HEK293 (cell line): ENCODE measurements around the gene ACADVL.

Experiments
- GFI1B ChIP-seq: fragments of 450-650 bp; formaldehyde crosslinking; IDR thresholded peaks from 2 replicates; pipeline ENCODE4 v1.5.1; 2016; ENCODE audit warnings: missing biosample characterization, missing genetic modification characterization
- GLIS1 ChIP-seq: fragments of 450-650 bp; formaldehyde crosslinking; IDR thresholded peaks from 2 replicates; pipeline ENCODE4 v1.5.1; 2016; ENCODE audit warnings: missing biosample characterization, missing genetic modification characterization
- GLIS2 ChIP-seq: fragments of 450-650 bp; formaldehyde crosslinking; IDR thresholded peaks from 2 replicates; pipeline ENCODE4 v1.5.1; 2016; ENCODE audit warnings: missing biosample characterization, missing genetic modification characterization
- MEIS1 ChIP-seq: sonication (generic); formaldehyde crosslinking; IDR thresholded peaks from 2 replicates; pipeline ENCODE4 v1.8.1; 2022; ENCODE audit warnings: missing genetic modification reagents, mild to moderate bottlenecking, borderline replicate concordance
- OSR2 ChIP-seq: fragments of 450-650 bp; formaldehyde crosslinking; IDR thresholded peaks from 2 replicates; pipeline ENCODE4 v1.5.1; 2016; ENCODE audit warnings: missing biosample characterization, missing genetic modification characterization
- PRDM1 ChIP-seq: fragments of 450-650 bp; formaldehyde crosslinking; IDR thresholded peaks from 2 replicates; pipeline ENCODE4; 2016; ENCODE audit warnings: missing biosample characterization, missing genetic modification characterization
- RBAK ChIP-seq: fragments of 450-650 bp; formaldehyde crosslinking; IDR thresholded peaks from 2 replicates; pipeline ENCODE4 v1.5.1; 2016; ENCODE audit warnings: missing biosample characterization, missing genetic modification characterization
- ZBTB48 ChIP-seq: fragments of 450-650 bp; formaldehyde crosslinking; IDR thresholded peaks from 2 replicates; pipeline ENCODE4 v1.5.1; 2016; ENCODE audit warnings: missing biosample characterization, missing genetic modification characterization
- ZNF157 ChIP-seq: fragments of 450-650 bp; formaldehyde crosslinking; IDR thresholded peaks from 2 replicates; pipeline ENCODE4 v1.5.1; 2016; ENCODE audit warnings: missing biosample characterization, missing genetic modification characterization
- ZNF2 ChIP-seq: fragments of 450-650 bp; formaldehyde crosslinking; IDR thresholded peaks from 2 replicates; pipeline ENCODE4 v1.5.1; 2016; ENCODE audit warnings: missing biosample characterization, missing genetic modification characterization
- ZNF202 ChIP-seq: fragments of 450-650 bp; formaldehyde crosslinking; IDR thresholded peaks from 2 replicates; pipeline ENCODE4 v1.5.1; 2016; ENCODE audit warnings: missing biosample characterization, missing genetic modification characterization, borderline replicate concordance
- ZNF23 ChIP-seq: fragments of 450-650 bp; formaldehyde crosslinking; IDR thresholded peaks from 2 replicates; pipeline ENCODE4 v1.5.1; 2016; ENCODE audit warnings: missing biosample characterization, missing genetic modification characterization, borderline replicate concordance
- ZNF274 ChIP-seq, 2 experiments: fragments of 200-500 bp in 1 of 2; fragments of 450-650 bp in 1 of 2; sonication (Bioruptor generic) in 1 of 2; formaldehyde crosslinking in 1 of 2; IDR thresholded peaks; 2 replicates each; pipeline versions ENCODE4 v1.5.1 to v1.6.1; 2014 to 2016; ENCODE audit warnings: borderline replicate concordance in 1 of 2, inconsistent platforms in 1 of 2, low read length in 1 of 2, missing biosample characterization in 1 of 2, missing genetic modification characterization in 1 of 2
- ZNF292 ChIP-seq: fragments of 450-650 bp; formaldehyde crosslinking; IDR thresholded peaks from 2 replicates; pipeline ENCODE4 v1.5.1; 2016; ENCODE audit warnings: low read depth, missing biosample characterization, missing genetic modification characterization, borderline replicate concordance
- ZNF302 ChIP-seq: fragments of 450-650 bp; formaldehyde crosslinking; IDR thresholded peaks from 2 replicates; pipeline ENCODE4 v1.5.1; 2016; ENCODE audit warnings: missing biosample characterization, missing genetic modification characterization, low read depth
- ZNF416 ChIP-seq: fragments of 450-650 bp; formaldehyde crosslinking; IDR thresholded peaks from 2 replicates; pipeline ENCODE4 v1.5.1; 2016; ENCODE audit warnings: missing biosample characterization, missing genetic modification characterization
- ZNF600 ChIP-seq: fragments of 450-650 bp; formaldehyde crosslinking; IDR thresholded peaks from 2 replicates; pipeline ENCODE4 v1.5.1; 2016; ENCODE audit warnings: missing biosample characterization, missing genetic modification characterization
- ZNF626 ChIP-seq: fragments of 450-650 bp; sonication (Bioruptor Pico); formaldehyde crosslinking; IDR thresholded peaks from 2 replicates; pipeline ENCODE4 v1.5.1; 2018; ENCODE audit warnings: missing biosample characterization, missing genetic modification characterization, inconsistent platforms
- ZNF837 ChIP-seq: fragments of 450-650 bp; formaldehyde crosslinking; IDR thresholded peaks from 2 replicates; pipeline ENCODE4 v1.5.1; 2016; ENCODE audit warnings: missing biosample characterization, missing genetic modification characterization
- ZNF843 ChIP-seq: fragments of 450-650 bp; formaldehyde crosslinking; IDR thresholded peaks from 2 replicates; pipeline ENCODE4 v1.5.1; 2016; ENCODE audit warnings: missing biosample characterization, missing genetic modification characterization
- TF ChIP-seq, protein P1 (sequence below): fragments of 450-650 bp; IDR thresholded peaks from 2 replicates; pipeline ENCODE4 v1.5.1; 2018; ENCODE audit warnings: missing biosample characterization, missing genetic modification characterization
- TF ChIP-seq, protein P2 (sequence below): fragments of 450-650 bp; formaldehyde crosslinking; IDR thresholded peaks from 2 replicates; pipeline ENCODE4 v1.5.1; 2016; ENCODE audit warnings: missing biosample characterization, missing genetic modification characterization
- TF ChIP-seq, protein P3 (sequence below): fragments of 450-650 bp; formaldehyde crosslinking; IDR thresholded peaks from 2 replicates; pipeline ENCODE4 v1.5.1; 2017; ENCODE audit warnings: missing biosample characterization, missing genetic modification characterization
- TF ChIP-seq, protein P4 (sequence below): fragments of 450-650 bp; formaldehyde crosslinking; IDR thresholded peaks from 2 replicates; pipeline ENCODE4 v1.5.1; 2016; ENCODE audit warnings: missing biosample characterization, missing genetic modification characterization, low read depth
- TF ChIP-seq, protein P5 (sequence below): fragments of 450-650 bp; formaldehyde crosslinking; IDR thresholded peaks from 2 replicates; pipeline ENCODE4 v1.5.1; 2016; ENCODE audit warnings: missing biosample characterization, missing genetic modification characterization, borderline replicate concordance
- TF ChIP-seq, protein P6 (sequence below): fragments of 450-650 bp; formaldehyde crosslinking; IDR thresholded peaks from 2 replicates; pipeline ENCODE4 v1.5.1; 2016; ENCODE audit warnings: missing biosample characterization, missing genetic modification characterization

The ACADVL gene

DNA sequence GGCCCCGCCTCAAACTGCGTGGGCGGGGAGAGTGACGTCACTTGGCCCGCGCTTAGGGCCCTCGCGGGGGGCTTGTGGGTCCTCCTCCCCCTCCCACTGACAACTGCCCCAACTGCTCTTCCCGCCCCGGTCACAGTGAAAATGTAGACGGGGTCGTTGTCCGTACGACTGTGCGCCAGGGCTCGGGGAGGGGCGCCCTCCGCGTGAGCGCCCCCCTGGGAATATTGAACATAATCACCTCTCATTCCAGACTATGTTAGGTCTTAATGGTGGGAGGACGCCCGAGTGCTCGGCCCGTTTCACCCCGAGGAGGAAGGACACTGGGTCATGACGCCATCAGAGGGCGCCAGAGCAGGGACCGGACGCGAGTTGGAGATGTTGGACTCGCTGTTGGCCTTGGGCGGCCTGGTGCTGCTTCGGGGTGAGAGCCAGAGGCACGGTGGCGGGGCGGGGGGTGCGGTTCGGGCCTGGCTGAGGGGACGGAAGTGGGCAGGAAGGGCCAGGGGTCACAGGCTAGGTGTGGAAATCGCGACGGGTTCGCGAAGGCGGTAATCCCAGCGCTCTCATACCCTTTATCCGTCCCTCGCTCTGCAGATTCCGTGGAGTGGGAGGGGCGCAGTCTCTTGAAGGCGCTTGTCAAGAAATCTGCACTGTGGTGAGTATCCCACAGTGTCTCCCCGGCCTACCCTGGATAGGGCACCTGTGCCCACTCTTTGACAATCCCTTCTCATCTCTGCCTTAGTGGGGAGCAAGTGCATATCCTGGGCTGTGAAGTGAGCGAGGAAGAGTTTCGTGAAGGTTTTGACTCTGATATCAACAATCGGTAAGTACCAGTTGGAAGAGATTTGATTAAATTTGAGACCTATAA, 32.7 kb downstream of the ACADVL start, which contains the start of gene ELP5 (continued):
- TF ChIP-seq, protein P1, sequence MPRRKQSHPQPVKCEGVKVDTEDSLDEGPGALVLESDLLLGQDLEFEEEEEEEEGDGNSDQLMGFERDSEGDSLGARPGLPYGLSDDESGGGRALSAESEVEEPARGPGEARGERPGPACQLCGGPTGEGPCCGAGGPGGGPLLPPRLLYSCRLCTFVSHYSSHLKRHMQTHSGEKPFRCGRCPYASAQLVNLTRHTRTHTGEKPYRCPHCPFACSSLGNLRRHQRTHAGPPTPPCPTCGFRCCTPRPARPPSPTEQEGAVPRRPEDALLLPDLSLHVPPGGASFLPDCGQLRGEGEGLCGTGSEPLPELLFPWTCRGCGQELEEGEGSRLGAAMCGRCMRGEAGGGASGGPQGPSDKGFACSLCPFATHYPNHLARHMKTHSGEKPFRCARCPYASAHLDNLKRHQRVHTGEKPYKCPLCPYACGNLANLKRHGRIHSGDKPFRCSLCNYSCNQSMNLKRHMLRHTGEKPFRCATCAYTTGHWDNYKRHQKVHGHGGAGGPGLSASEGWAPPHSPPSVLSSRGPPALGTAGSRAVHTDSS (tag by site-specific recombination) = peak; percentile 73
- TF ChIP-seq ZNF837 (tag by site-specific recombination) (no peak), GFI1B (tag by site-specific recombination) (no peak), ZNF274 (IDR thresholded peaks at IDR 0.05; ENCODE audit: low read length) (no peak), ZNF274 (tag by site-specific recombination; IDR thresholded peaks at IDR 0.05; ENCODE audit: borderline replicate concordance) (no peak), ZBTB48 (peak; percentile 93), OSR2 (tag by site-specific recombination) (no peak), PRDM1 (tag by site-specific recombination) (no peak), ZNF292 (tag by site-specific recombination) (no peak), ZNF2 (tag by site-specific recombination) (peak; percentile 95), ZNF23 (no peak), ZNF202 (no peak), ZNF302 (tag by site-specific recombination) (no peak), ZNF843 (peak; percentile 41; the same call in 1 of the 2 replicates), ZNF626 (tag by site-specific recombination) (no peak), ZNF416 (tag by site-specific recombination) (no peak), ZNF157 (tag by site-specific recombination) (no peak), ZNF600 (peak; percentile 97), MEIS1 (CRISPR knock-in tag) (no peak), GLIS1 (peak; percentile 95), RBAK (no peak), GLIS2 (tag by site-specific recombination) (peak; percentile 99)
- TF ChIP-seq, protein P2, sequence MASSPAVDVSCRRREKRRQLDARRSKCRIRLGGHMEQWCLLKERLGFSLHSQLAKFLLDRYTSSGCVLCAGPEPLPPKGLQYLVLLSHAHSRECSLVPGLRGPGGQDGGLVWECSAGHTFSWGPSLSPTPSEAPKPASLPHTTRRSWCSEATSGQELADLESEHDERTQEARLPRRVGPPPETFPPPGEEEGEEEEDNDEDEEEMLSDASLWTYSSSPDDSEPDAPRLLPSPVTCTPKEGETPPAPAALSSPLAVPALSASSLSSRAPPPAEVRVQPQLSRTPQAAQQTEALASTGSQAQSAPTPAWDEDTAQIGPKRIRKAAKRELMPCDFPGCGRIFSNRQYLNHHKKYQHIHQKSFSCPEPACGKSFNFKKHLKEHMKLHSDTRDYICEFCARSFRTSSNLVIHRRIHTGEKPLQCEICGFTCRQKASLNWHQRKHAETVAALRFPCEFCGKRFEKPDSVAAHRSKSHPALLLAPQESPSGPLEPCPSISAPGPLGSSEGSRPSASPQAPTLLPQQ = peak; percentile 96
- TF ChIP-seq, protein P3, sequence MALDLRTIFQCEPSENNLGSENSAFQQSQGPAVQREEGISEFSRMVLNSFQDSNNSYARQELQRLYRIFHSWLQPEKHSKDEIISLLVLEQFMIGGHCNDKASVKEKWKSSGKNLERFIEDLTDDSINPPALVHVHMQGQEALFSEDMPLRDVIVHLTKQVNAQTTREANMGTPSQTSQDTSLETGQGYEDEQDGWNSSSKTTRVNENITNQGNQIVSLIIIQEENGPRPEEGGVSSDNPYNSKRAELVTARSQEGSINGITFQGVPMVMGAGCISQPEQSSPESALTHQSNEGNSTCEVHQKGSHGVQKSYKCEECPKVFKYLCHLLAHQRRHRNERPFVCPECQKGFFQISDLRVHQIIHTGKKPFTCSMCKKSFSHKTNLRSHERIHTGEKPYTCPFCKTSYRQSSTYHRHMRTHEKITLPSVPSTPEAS (tag by site-specific recombination) = no peak
- TF ChIP-seq, protein P4, sequence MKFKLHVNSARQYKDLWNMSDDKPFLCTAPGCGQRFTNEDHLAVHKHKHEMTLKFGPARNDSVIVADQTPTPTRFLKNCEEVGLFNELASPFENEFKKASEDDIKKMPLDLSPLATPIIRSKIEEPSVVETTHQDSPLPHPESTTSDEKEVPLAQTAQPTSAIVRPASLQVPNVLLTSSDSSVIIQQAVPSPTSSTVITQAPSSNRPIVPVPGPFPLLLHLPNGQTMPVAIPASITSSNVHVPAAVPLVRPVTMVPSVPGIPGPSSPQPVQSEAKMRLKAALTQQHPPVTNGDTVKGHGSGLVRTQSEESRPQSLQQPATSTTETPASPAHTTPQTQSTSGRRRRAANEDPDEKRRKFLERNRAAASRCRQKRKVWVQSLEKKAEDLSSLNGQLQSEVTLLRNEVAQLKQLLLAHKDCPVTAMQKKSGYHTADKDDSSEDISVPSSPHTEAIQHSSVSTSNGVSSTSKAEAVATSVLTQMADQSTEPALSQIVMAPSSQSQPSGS (tag by site-specific recombination) = peak; percentile 99
- TF ChIP-seq, protein P5, sequence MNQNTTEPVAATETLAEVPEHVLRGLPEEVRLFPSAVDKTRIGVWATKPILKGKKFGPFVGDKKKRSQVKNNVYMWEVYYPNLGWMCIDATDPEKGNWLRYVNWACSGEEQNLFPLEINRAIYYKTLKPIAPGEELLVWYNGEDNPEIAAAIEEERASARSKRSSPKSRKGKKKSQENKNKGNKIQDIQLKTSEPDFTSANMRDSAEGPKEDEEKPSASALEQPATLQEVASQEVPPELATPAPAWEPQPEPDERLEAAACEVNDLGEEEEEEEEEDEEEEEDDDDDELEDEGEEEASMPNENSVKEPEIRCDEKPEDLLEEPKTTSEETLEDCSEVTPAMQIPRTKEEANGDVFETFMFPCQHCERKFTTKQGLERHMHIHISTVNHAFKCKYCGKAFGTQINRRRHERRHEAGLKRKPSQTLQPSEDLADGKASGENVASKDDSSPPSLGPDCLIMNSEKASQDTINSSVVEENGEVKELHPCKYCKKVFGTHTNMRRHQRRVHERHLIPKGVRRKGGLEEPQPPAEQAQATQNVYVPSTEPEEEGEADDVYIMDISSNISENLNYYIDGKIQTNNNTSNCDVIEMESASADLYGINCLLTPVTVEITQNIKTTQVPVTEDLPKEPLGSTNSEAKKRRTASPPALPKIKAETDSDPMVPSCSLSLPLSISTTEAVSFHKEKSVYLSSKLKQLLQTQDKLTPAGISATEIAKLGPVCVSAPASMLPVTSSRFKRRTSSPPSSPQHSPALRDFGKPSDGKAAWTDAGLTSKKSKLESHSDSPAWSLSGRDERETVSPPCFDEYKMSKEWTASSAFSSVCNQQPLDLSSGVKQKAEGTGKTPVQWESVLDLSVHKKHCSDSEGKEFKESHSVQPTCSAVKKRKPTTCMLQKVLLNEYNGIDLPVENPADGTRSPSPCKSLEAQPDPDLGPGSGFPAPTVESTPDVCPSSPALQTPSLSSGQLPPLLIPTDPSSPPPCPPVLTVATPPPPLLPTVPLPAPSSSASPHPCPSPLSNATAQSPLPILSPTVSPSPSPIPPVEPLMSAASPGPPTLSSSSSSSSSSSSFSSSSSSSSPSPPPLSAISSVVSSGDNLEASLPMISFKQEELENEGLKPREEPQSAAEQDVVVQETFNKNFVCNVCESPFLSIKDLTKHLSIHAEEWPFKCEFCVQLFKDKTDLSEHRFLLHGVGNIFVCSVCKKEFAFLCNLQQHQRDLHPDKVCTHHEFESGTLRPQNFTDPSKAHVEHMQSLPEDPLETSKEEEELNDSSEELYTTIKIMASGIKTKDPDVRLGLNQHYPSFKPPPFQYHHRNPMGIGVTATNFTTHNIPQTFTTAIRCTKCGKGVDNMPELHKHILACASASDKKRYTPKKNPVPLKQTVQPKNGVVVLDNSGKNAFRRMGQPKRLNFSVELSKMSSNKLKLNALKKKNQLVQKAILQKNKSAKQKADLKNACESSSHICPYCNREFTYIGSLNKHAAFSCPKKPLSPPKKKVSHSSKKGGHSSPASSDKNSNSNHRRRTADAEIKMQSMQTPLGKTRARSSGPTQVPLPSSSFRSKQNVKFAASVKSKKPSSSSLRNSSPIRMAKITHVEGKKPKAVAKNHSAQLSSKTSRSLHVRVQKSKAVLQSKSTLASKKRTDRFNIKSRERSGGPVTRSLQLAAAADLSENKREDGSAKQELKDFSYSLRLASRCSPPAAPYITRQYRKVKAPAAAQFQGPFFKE = no peak
- TF ChIP-seq, protein P6, sequence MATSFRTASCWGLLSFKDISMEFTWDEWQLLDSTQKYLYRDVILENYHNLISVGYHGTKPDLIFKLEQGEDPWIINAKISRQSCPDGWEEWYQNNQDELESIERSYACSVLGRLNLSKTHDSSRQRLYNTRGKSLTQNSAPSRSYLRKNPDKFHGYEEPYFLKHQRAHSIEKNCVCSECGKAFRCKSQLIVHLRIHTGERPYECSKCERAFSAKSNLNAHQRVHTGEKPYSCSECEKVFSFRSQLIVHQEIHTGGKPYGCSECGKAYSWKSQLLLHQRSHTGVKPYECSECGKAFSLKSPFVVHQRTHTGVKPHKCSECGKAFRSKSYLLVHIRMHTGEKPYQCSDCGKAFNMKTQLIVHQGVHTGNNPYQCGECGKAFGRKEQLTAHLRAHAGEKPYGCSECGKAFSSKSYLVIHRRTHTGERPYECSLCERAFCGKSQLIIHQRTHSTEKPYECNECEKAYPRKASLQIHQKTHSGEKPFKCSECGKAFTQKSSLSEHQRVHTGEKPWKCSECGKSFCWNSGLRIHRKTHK = no peak
